Endothelial cell of umbilical vein (primary cell): Measurements from ENCODE around the gene SLC17A9.

Experiments used
- POLR2A ChIP-seq: IDR thresholded peaks from 2 replicates; pipeline ENCODE4 v1.6.1; 2012; ENCODE audit warnings: low read depth, mild to moderate bottlenecking, control low read depth, low read length
- TF ChIP-seq, protein P1 (sequence below), 2 donors: IDR thresholded peaks; 1 replicate in 1 of 2; 2 replicates in 1 of 2; pipeline ENCODE4 v1.5.1; 2011; ENCODE audit warnings: low read length in 2 of 2, mild to moderate bottlenecking in 2 of 2, moderate library complexity in 2 of 2, control low read depth in 1 of 2, inconsistent platforms in 1 of 2, low read depth in 1 of 2; ENCODE audit not compliant: insufficient read depth in 1 of 2; ENCODE audit errors: extremely low read depth in 1 of 2

DNA sequence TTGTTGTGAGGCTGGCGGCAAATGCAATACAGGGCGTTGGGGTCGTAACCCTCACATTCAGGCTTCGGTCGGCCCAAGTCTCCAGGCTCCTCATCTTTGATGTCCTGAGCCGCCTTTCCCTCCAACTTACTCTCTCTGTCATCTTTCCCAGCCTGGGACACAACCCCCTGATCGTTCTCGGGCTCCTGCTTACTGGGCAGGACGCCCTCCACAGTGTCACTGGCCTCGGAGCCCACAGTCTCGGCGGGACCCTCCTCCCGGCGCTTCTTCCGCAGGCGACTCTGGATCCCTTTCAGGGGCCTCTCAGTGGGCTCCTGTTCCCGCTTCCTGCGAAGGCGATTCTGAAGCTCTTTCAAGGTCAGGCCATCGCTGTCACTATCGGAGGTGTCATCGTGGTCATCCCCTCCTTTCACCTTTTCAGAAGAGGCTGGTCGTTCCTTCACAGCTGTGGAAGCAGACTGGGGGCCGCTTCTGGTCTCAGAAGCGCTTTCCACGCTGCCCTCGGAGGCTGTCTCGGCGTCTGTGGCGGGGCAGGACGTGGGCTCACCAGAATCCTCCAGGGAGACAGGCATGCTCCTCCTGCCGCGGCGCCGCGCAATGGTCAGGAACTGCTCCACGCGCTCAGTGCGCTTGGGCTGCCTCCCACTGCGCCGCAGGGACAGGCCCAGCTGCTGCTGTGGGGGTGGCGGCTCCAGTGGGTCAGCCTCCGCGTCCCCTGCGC is 41.6 kb upstream of the SLC17A9 start:
- TF ChIP-seq POLR2A: no peak
- TF ChIP-seq, protein P1, sequence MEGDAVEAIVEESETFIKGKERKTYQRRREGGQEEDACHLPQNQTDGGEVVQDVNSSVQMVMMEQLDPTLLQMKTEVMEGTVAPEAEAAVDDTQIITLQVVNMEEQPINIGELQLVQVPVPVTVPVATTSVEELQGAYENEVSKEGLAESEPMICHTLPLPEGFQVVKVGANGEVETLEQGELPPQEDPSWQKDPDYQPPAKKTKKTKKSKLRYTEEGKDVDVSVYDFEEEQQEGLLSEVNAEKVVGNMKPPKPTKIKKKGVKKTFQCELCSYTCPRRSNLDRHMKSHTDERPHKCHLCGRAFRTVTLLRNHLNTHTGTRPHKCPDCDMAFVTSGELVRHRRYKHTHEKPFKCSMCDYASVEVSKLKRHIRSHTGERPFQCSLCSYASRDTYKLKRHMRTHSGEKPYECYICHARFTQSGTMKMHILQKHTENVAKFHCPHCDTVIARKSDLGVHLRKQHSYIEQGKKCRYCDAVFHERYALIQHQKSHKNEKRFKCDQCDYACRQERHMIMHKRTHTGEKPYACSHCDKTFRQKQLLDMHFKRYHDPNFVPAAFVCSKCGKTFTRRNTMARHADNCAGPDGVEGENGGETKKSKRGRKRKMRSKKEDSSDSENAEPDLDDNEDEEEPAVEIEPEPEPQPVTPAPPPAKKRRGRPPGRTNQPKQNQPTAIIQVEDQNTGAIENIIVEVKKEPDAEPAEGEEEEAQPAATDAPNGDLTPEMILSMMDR (IDR thresholded peaks at IDR 0.05; ENCODE audit: extremely low read depth in 1 of 2, insufficient read depth in 1 of 2, low read depth in 1 of 2, low read length in 2 of 2): no peak
